Stimulated activated naive CD4-positive, alpha-beta T cell (primary cell): Measurements from ENCODE around the gene MERTK.

ENCODE experiments used
- DNase-seq, 6 experiments: peaks; one replicate each; lab custom pipeline; 2025; lab: John Stamatoyannopoulos, UW

Gene MERTK

DNA sequence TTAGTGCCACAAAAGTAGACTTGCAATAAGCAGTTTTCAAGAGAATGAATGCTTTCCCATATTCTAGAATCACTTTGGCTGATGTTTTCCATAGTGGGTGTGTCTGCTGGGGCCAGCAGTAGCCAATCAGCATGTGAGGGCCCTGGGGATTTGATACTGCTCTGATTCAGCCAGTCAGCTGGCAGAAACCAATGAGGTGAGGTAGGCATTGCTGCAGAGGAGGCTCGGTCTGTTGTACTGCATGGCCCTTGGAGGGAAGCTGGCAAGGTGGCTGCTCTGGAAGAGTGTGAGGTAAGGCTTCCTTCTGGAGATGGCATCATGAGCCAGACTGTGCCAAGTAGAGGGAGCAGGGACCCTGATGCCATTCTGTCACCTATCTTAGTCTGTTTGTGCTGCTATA is 179.4 kb downstream of the MERTK start:
- DNase-seq = no peak
